HepG2 (cell line): ENCODE measurements around the gene KISS1R. TPM values are rescaled to one million over a fixed set of nuclear protein-coding genes. Genes with fewer than 3 reads are reported as not detected.

Experiments
- ATF5 ChIP-seq: sonication (generic); formaldehyde crosslinking; IDR thresholded peaks from 2 replicates; pipeline ENCODE4 v1.4.0; 2020; ENCODE audit warnings: mild to moderate bottlenecking, low read depth, missing genetic modification reagents
- DR1 ChIP-seq: sonication (generic); formaldehyde crosslinking; IDR thresholded peaks from 2 replicates; pipeline ENCODE4 v1.8.0; 2021; ENCODE audit warnings: mild to moderate bottlenecking, missing genetic modification reagents, inconsistent platforms
- DZIP1 ChIP-seq: sonication (generic); formaldehyde crosslinking; IDR thresholded peaks from 2 replicates; pipeline ENCODE4 v1.5.0; 2020; ENCODE audit warnings: mild to moderate bottlenecking, missing genetic modification reagents
- EP300 ChIP-seq, 3 experiments: sonication (generic) in 1 of 3; formaldehyde crosslinking in 1 of 3; IDR thresholded peaks; 2 replicates each; pipeline versions ENCODE4 v1.5.1 to v1.6.1; 2011 to 2020; ENCODE audit warnings: low read depth in 2 of 3, low read length in 2 of 3, borderline replicate concordance in 1 of 3, improper control_type of control experiment in 1 of 3, mild to moderate bottlenecking in 1 of 3, missing genetic modification reagents in 1 of 3, moderate library complexity in 1 of 3
- KDM5B ChIP-seq: sonication (generic); formaldehyde crosslinking; IDR thresholded peaks from 2 replicates; pipeline ENCODE4 v1.4.0; 2020; ENCODE audit warnings: missing genetic modification reagents, mild to moderate bottlenecking, borderline replicate concordance
- MAFK ChIP-seq, 2 experiments: IDR thresholded peaks in 1 of 2; conservative IDR thresholded peaks in 1 of 2; 2 replicates each; pipeline ENCODE4 v1.6.1; 2011; ENCODE audit warnings: improper control_type of control experiment in 2 of 2, low read length in 2 of 2
- MLX ChIP-seq: IDR thresholded peaks from 2 replicates; pipeline ENCODE4 v1.6.1; 2016
- MTF2 ChIP-seq: sonication (generic); formaldehyde crosslinking; IDR thresholded peaks from 2 replicates; pipeline ENCODE4 v1.5.0; 2020; ENCODE audit warnings: missing genetic modification reagents, borderline replicate concordance
- NKX3-1 ChIP-seq: sonication (generic); formaldehyde crosslinking; IDR thresholded peaks from 2 replicates; pipeline ENCODE4 v1.5.0; 2020; ENCODE audit warnings: missing genetic modification reagents
- PATZ1 ChIP-seq: sonication (generic); formaldehyde crosslinking; IDR thresholded peaks from 2 replicates; pipeline ENCODE4 v1.4.0; 2020; ENCODE audit warnings: missing genetic modification reagents
- POLR2A ChIP-seq, 2 experiments: IDR thresholded peaks; 2 replicates each; pipeline ENCODE4 v1.6.1; 2011; ENCODE audit warnings: low read depth in 2 of 2, low read length in 2 of 2, mild to moderate bottlenecking in 1 of 2, moderate library complexity in 1 of 2; ENCODE audit not compliant: insufficient read depth in 1 of 2
- TBX2 ChIP-seq: sonication (generic); formaldehyde crosslinking; IDR thresholded peaks from 2 replicates; pipeline ENCODE4 v1.5.0; 2020; ENCODE audit warnings: missing genetic modification reagents, mild to moderate bottlenecking, borderline replicate concordance
- WIZ ChIP-seq: sonication (generic); formaldehyde crosslinking; IDR thresholded peaks from 2 replicates; pipeline ENCODE4 v1.5.1; 2020; ENCODE audit warnings: mild to moderate bottlenecking, missing genetic modification reagents
- YY1 ChIP-seq: IDR thresholded peaks from 2 replicates; pipeline ENCODE4 v1.6.1; 2011; ENCODE audit warnings: low read length, low read depth, moderate library complexity, mild to moderate bottlenecking; ENCODE audit not compliant: insufficient read depth, insufficient replicate concordance
- ZBTB10 ChIP-seq: sonication (generic); formaldehyde crosslinking; IDR thresholded peaks from 2 replicates; pipeline ENCODE4 v1.4.0; 2020; ENCODE audit warnings: missing genetic modification reagents, borderline replicate concordance
- ZNF782 ChIP-seq: sonication (generic); formaldehyde crosslinking; IDR thresholded peaks from 2 replicates; pipeline ENCODE4 v1.4.0; 2020; ENCODE audit warnings: missing genetic modification reagents, mild to moderate bottlenecking, borderline replicate concordance
- ZSCAN5A ChIP-seq: sonication (generic); formaldehyde crosslinking; IDR thresholded peaks from 2 replicates; pipeline ENCODE4 v1.8.0; 2022; ENCODE audit warnings: mild to moderate bottlenecking, missing genetic modification reagents, borderline replicate concordance
- polyA plus RNA-seq, 8 experiments: library from polyadenylated mRNA; depleted of rRNA in 3 of 8; stranded (reverse) in 7 of 8; unstranded in 1 of 8; fragments of >200 nt; fragmentation: Illumina TruSeq in 4 of 8; extraction: Trizol in 4 of 8; gene quantifications; 2 replicates each; pipeline versions ENCODE4 v1.2.1 to v1.2.3, GENCODE V29; 2011 to 2016; ENCODE audit warnings: low read depth in 4 of 8, missing spikeins in 1 of 8, mixed read lengths in 1 of 8; ENCODE audit not compliant: insufficient read depth in 1 of 8
- total RNA-seq, 5 experiments: library from RNA; depleted of rRNA; stranded (reverse); fragments of >200 nt; fragmentation: Illumina TruSeq; extraction: Trizol; gene quantifications; 2 replicates each; pipeline ENCODE4 v1.2.3, GENCODE V29; 2016; ENCODE audit warnings: low read depth in 1 of 5

KISS1R gene
- total and polyA plus RNA-seq, 2 of the 13 experiments (the other 11 are each of a cell fraction or from before 2014, with no cell fraction given) = 1.1 to 10.2 TPM

- 0 out of 2 replicates have a peak, but pooled peaks have one; percentile 12 for TF ChIP-seq DZIP1 (CRISPR knock-in tag)
- TF ChIP-seq ZNF782 (CRISPR knock-in tag) = no peak
- TF ChIP-seq MTF2 (CRISPR knock-in tag) = no peak
- no peak for TF ChIP-seq NKX3-1 (CRISPR knock-in tag)
- no peak for TF ChIP-seq ATF5 (CRISPR knock-in tag)
- TF ChIP-seq TBX2 (CRISPR knock-in tag) = no peak
- peak; percentile 77; the same call in 1 of the 2 replicates for TF ChIP-seq PATZ1 (CRISPR knock-in tag)
- TF ChIP-seq ZBTB10 (CRISPR knock-in tag) = no peak
- peak in 1 of 2 experiments; percentile 38; a peak in 1 of 4 replicates for TF ChIP-seq POLR2A (IDR thresholded peaks at IDR 0.05; ENCODE audit: insufficient read depth in 1 of 2, low read depth in 2 of 2, low read length in 2 of 2)
- peak; percentile 1; the same call in 1 of the 2 replicates for TF ChIP-seq KDM5B (CRISPR knock-in tag)
- TF ChIP-seq YY1 = no peak
- no peak for TF ChIP-seq MAFK (conservative IDR thresholded peaks at IDR 0.05 in 1 of 2, IDR thresholded peaks at IDR 0.05 in 1 of 2; ENCODE audit: low read length in 2 of 2)
- no peak for TF ChIP-seq DR1 (CRISPR knock-in tag)
- no peak for TF ChIP-seq ZSCAN5A (CRISPR knock-in tag)
- TF ChIP-seq EP300 (IDR thresholded peaks at IDR 0.05; ENCODE audit: low read depth in 2 of 2, low read length in 2 of 2) = no peak
- no peak for TF ChIP-seq EP300 (CRISPR knock-in tag; IDR thresholded peaks at IDR 0.05; ENCODE audit: borderline replicate concordance)
- no peak for TF ChIP-seq MLX (CRISPR knock-in tag)
- TF ChIP-seq WIZ = no peak
These were observed 36.5 kb downstream of the KISS1R start (continued) for GRCh38 chr19:953445-954271.
